A549 (cell line): Measurements from ENCODE around the gene ELMO2.

Experiments
- BHLHE40 ChIP-seq: IDR thresholded peaks from 2 replicates; pipeline ENCODE4 v1.6.1; 2012; ENCODE audit warnings: low read depth, low read length, inconsistent platforms
- CEBPB ChIP-seq, 2 experiments: fragments of >200 bp in 1 of 2; sonication (Bioruptor Twin) in 1 of 2; formaldehyde crosslinking in 1 of 2; IDR thresholded peaks; 2 replicates each; pipeline ENCODE4 v1.6.1; 2012 to 2016
- CTCF ChIP-seq: fragments of >200 bp; sonication (Bioruptor Twin); formaldehyde crosslinking; IDR thresholded peaks from 3 replicates; pipeline ENCODE4 v1.5.1; 2016
- ELK1 ChIP-seq: fragments of 150-350 bp; IDR thresholded peaks from 2 replicates; pipeline ENCODE4 v1.6.1; 2014; ENCODE audit warnings: low read depth, mild to moderate bottlenecking, low read length
- HES2 ChIP-seq: fragments of >200 bp; sonication (Bioruptor Twin); formaldehyde crosslinking; IDR thresholded peaks from 2 replicates; pipeline ENCODE4 v1.6.1; 2016
- MYC ChIP-seq: IDR thresholded peaks from 2 replicates; pipeline ENCODE4 v1.6.1; 2012; ENCODE audit warnings: mild to moderate bottlenecking, inconsistent platforms, low read length, improper control_type of control experiment, borderline replicate concordance
- NPAS2 ChIP-seq: fragments of 250-450 bp; sonication (Bioruptor Pico); IDR thresholded peaks from 2 replicates; pipeline ENCODE4 v1.8.0; 2022; ENCODE audit warnings: mild to moderate bottlenecking, moderate library complexity, borderline replicate concordance
- POLR2A ChIP-seq: IDR thresholded peaks from 2 replicates; pipeline ENCODE4 v1.6.1; 2012; ENCODE audit warnings: mild to moderate bottlenecking, low read length
- POLR2AphosphoS2 ChIP-seq: conservative IDR thresholded peaks from 2 replicates; pipeline ENCODE4 v1.6.1; 2012; ENCODE audit warnings: low read length, improper control_type of control experiment, inconsistent platforms
- RAD21 ChIP-seq, 2 experiments: fragments of >200 bp in 1 of 2; sonication (Bioruptor Twin) in 1 of 2; formaldehyde crosslinking in 1 of 2; IDR thresholded peaks in 1 of 2; conservative IDR thresholded peaks in 1 of 2; 2 replicates in 1 of 2; 3 replicates in 1 of 2; pipeline ENCODE4 v1.6.1; 2012 to 2018; ENCODE audit warnings: inconsistent platforms in 1 of 2
- REST ChIP-seq: fragments of 200-600 bp; sonication (generic); IDR thresholded peaks from 2 replicates; pipeline ENCODE4 v1.6.1; 2016; ENCODE audit warnings: antibody characterized with exemption, mild to moderate bottlenecking, moderate library complexity
- RNF2 ChIP-seq: fragments of 200-600 bp; sonication (generic); IDR thresholded peaks from 2 replicates; pipeline ENCODE4 v1.6.1; 2016; ENCODE audit warnings: low read depth, mild to moderate bottlenecking, antibody characterized with exemption, moderate library complexity, borderline replicate concordance
- ZNF302 ChIP-seq: fragments of 250-450 bp; sonication (Bioruptor Pico); IDR thresholded peaks from 2 replicates; pipeline ENCODE4 v1.9.0; 2021; ENCODE audit warnings: inconsistent platforms, mild to moderate bottlenecking, moderate library complexity

- TF ChIP-seq NPAS2 (CRISPR knock-in tag) (no peak), CTCF (no peak), BHLHE40 (no peak), RNF2 (no peak), POLR2A (no peak), HES2 (no peak), REST (no peak), ZNF302 (no peak), MYC (no peak), POLR2AphosphoS2 (no peak), RAD21 (conservative IDR thresholded peaks at IDR 0.05 in 1 of 2, IDR thresholded peaks at IDR 0.05 in 1 of 2) (no peak), CEBPB (IDR thresholded peaks at IDR 0.05) (no peak), ELK1 (no peak)
These were observed 4.0 kb downstream of the ELMO2 start for GRCh38 chr20:46402331-46402811.
